Measurements from ENCODE around the gene POLL. TPM values are rescaled to one million over a fixed set of nuclear protein-coding genes. Genes with fewer than 3 reads are reported as not detected.

POLL gene
- total and polyA plus RNA-seq, 2 donors (not counting 3 experiments of a cell fraction or from before 2014, with no cell fraction given), result 34.3 to 42.3 TPM

DNA sequence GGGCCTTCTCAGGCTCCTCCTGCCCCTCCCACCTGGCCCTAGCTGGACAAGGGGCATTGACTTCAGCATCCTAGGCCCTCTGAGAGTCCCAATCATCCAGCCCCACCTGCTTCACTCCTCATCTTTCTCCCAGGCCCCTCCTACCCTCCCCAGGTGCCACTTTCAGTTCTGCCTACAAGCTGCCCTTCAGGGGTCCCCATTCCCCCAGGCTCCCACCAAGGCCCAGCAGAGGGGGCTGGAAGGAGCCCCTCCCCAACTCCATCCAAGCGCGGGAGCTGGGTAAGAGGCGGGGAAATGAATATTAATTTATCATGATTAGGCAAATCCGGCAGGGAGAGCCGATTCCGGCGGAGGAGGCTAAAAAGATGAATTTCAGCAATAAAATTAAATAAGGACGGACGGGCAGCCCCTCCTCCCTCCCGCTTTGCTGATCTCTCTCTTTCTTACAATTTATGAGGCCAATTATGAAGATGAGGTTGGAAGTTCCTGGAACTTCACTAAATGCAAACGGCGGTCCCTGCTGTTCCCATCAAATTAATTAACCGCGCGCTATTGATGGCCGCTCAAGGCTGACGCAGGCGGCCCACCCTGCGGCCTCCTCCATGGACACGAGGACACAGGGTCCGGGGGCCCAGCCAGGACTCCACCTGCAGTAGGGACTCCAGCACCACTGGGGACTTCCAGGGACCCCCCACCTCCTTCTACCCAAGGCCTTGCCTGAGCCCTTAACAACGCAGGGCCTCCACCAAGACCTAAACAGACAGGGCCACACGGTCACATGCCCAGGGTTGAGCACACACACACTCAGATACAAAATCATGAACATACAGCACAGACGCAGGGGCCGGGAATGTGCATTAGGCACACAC lies 13.9 kb downstream of the POLL start:
- no peak for FAIRE-seq
- Histone ChIP-seq H3K4me1 (ENCODE audit: control insufficient read depth, extremely low read depth, insufficient read depth, low read length) (peaks cover 7% of the 10 kb centered on the region), H2AFZ (ENCODE audit: low read depth, low read length) (no peak overlapping the region), H3K27ac (ENCODE audit: insufficient read depth, low read depth, low read length) (no peak overlapping the region), H3K79me2 (ENCODE audit: control insufficient read depth, insufficient read depth, low read length) (no peaks in the 10 kb centered on the region), H3K4me2 (ENCODE audit: insufficient read depth, low read length) (no peak overlapping the region), H4K20me1 (replicated peaks; ENCODE audit: control insufficient read depth, extremely low read depth, insufficient read depth, low read length) (no peaks in the 10 kb centered on the region), H3K4me3 (replicated peaks in 1 of 3; ENCODE audit: insufficient read depth in 1 of 3, low read depth in 1 of 3, low read length in 3 of 3) (no peak overlapping the region), H3K9me3 (replicated peaks; ENCODE audit: control insufficient read depth, insufficient read depth, low read length) (no peaks in the 10 kb centered on the region), H3K36me3 (ENCODE audit: control insufficient read depth in 2 of 2, extremely low read depth in 1 of 2, insufficient read depth in 2 of 2, low read length in 2 of 2) (no peaks in the 10 kb centered on the region), H3K9me1 (replicated peaks; ENCODE audit: control insufficient read depth, extremely low read depth, insufficient read depth, low read length) (no peaks in the 10 kb centered on the region), H3K9ac (replicated peaks; ENCODE audit: extremely low read depth, insufficient read depth, low read length) (no peak overlapping the region), H3K27me3 (ENCODE audit: control insufficient read depth in 2 of 2, insufficient read depth in 2 of 2, low read length in 2 of 2) (peaks cover 0 to 3% of the 10 kb centered on the region in 2 experiments)
- CTCF ChIA-PET, result interaction anchor here (0.8 to 1.2 kb wide), 4 partner anchors 29 to 302 kb away, joined by 3 to 4 read pairs (median 3); no protein-coding TSS in a partner anchor
- TF ChIP-seq MYC (IDR thresholded peaks at IDR 0.05; ENCODE audit: low read depth, low read length), result no peak
- TF ChIP-seq POLR2AphosphoS5 (IDR thresholded peaks at IDR 0.05; ENCODE audit: insufficient read depth, low read depth, low read length), result no peak
- TF ChIP-seq GATA2 (IDR thresholded peaks at IDR 0.05; ENCODE audit: insufficient read depth, insufficient read length, low read depth, low read length), result no peak
- no peak for TF ChIP-seq JUN (IDR thresholded peaks at IDR 0.05; ENCODE audit: borderline replicate concordance, insufficient read depth, insufficient read length, low read depth)
- TF ChIP-seq, protein P1, sequence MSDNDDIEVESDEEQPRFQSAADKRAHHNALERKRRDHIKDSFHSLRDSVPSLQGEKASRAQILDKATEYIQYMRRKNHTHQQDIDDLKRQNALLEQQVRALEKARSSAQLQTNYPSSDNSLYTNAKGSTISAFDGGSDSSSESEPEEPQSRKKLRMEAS (IDR thresholded peaks at IDR 0.05; ENCODE audit: insufficient read depth, insufficient read length), result no peak
- TF ChIP-seq, protein P2, sequence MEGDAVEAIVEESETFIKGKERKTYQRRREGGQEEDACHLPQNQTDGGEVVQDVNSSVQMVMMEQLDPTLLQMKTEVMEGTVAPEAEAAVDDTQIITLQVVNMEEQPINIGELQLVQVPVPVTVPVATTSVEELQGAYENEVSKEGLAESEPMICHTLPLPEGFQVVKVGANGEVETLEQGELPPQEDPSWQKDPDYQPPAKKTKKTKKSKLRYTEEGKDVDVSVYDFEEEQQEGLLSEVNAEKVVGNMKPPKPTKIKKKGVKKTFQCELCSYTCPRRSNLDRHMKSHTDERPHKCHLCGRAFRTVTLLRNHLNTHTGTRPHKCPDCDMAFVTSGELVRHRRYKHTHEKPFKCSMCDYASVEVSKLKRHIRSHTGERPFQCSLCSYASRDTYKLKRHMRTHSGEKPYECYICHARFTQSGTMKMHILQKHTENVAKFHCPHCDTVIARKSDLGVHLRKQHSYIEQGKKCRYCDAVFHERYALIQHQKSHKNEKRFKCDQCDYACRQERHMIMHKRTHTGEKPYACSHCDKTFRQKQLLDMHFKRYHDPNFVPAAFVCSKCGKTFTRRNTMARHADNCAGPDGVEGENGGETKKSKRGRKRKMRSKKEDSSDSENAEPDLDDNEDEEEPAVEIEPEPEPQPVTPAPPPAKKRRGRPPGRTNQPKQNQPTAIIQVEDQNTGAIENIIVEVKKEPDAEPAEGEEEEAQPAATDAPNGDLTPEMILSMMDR (IDR thresholded peaks at IDR 0.05; ENCODE audit: extremely low read depth in 1 of 2, insufficient read depth in 1 of 2, low read depth in 1 of 2, low read length in 2 of 2), result no peak
- no peak for TF ChIP-seq POLR2A (IDR thresholded peaks at IDR 0.05; ENCODE audit: low read depth, low read length)
- TF ChIP-seq EZH2 (IDR thresholded peaks at IDR 0.05; ENCODE audit: borderline replicate concordance, low read depth, low read length, severe bottlenecking), result no peak
- no peak for TF ChIP-seq FOS (IDR thresholded peaks at IDR 0.05; ENCODE audit: borderline replicate concordance, insufficient read depth, low read length)
- no TSS peak for BruUV-seq (replicated peaks)
- POLR2A ChIA-PET, result no interaction called here
- intact Hi-C loops (cut with micrococcal nuclease) (no loop called here), dilution Hi-C loops (cut with MboI; ENCODE audit: extremely low pct_ligation_motif_present, low sequenced_read_pairs) (no loop called here)
- DNase-seq (ENCODE audit: low read depth, low spot score), result no peak

All from endothelial cell of umbilical vein (primary cell).